Measurements from ENCODE around the gene LCN10. TPM values are rescaled to one million over a fixed set of nuclear protein-coding genes. Genes with fewer than 3 reads are reported as not detected.

The LCN10 gene
- total and polyA plus RNA-seq, 9 of the 15 experiments (the other 6 are each of a cell fraction or from before 2014, with no cell fraction given), result 0.10 to 0.21 (median 0.14) TPM; not detected in 6

GRCh38 chr9:136724772-136725171 is 18.0 kb downstream of the LCN10 start:
- in situ Hi-C loops (cut with MboI), result no loop called here
- Histone ChIP-seq H3K27me3 (ENCODE audit: control insufficient read depth in 2 of 2, insufficient read depth in 2 of 2, low read length in 2 of 2) (no peaks in the 10 kb centered on the region), H3K36me3 (ENCODE audit: control insufficient read depth, insufficient read depth, low read length) (peaks cover 67% of the 10 kb centered on the region), H3K9me3 (replicated peaks; ENCODE audit: control insufficient read depth, insufficient read depth, low read depth, low read length) (no peaks in the 10 kb centered on the region), H3K4me3 (no peak overlapping the region), H3K4me2 (ENCODE audit: insufficient read depth, low read length) (no peak overlapping the region), H3K9me1 (ENCODE audit: control insufficient read depth, insufficient read depth, low read length) (peaks cover 2% of the 10 kb centered on the region), H2AFZ (ENCODE audit: low read depth, low read length) (no peak overlapping the region), H4K20me1 (replicated peaks; ENCODE audit: control insufficient read depth, insufficient read depth, low read length) (peaks cover 53% of the 10 kb centered on the region), H3K79me2 (ENCODE audit: control insufficient read depth, insufficient read depth, low read length) (peaks cover 63% of the 10 kb centered on the region), H3K27ac (ENCODE audit: extremely low read depth, low read depth, low read length) (no peak overlapping the region), H3K4me1 (replicated peaks in 1 of 2; ENCODE audit: control insufficient read depth in 2 of 2, insufficient read depth in 2 of 2, low read length in 2 of 2) (peaks cover 21 to 87% of the 10 kb centered on the region in 2 experiments; a peak in 4 of 5 replicates), H3K9ac (ENCODE audit: insufficient read depth in 1 of 2, low read depth in 2 of 2, low read length in 2 of 2) (peak overlapping the region in 1 of 2 experiments; percentile 80; a peak in 2 of 4 replicates)
- ChIA-PET CTCF (ENCODE audit: low intra/inter-chr PET ratio) (no interaction called here), POLR2A (interaction anchor here (1.2 to 5.3 kb wide), 2 partner anchors 9 to 12 kb away, joined by 6 to 44 read pairs; partner anchors contain the start of gene DIPK1B)
- intact Hi-C loops (cut with micrococcal nuclease), result no loop called here
- TF ChIP-seq POLR2G (IDR thresholded peaks at IDR 0.05; ENCODE audit: low read depth, low read length) (peak; percentile 46), ARHGAP35 (IDR thresholded peaks at IDR 0.05; ENCODE audit: partially characterized antibody) (no peak), RBFOX2 (IDR thresholded peaks at IDR 0.05; ENCODE audit: low read depth, low read length) (peak; percentile 47)
- no peak for DNase-seq (ENCODE audit: extremely low read depth in 1 of 4, low spot score in 3 of 4)
- WGBS (ENCODE audit: insufficient coverage, low coverage, missing lambda C conversion rate), result 94% methylated on average over 5 of the region's 7 CpGs
- ATAC-seq, result no peak
- no TSS peak for BruUV-seq (replicated peaks)
- no peak for FAIRE-seq

DNA sequence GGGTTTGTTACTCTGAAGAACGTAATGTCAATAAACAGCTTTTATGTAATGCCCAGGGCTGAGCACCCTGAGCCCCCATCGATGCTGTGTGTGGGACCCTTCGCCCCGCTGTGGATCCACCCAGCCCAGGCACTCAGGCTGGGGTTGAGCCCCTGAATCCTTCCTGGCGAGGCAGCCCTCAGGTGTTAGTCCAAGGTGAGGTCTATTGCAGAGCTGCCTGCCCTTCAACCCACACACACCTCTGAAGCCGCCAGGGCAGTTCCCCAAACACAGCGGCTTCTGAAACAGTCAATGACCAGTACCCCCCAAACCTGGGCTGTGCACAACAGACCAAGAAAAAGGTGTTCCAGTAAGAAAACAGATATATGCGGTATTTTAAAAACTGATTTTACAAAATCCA is 18.8 kb downstream of the LCN10 start:
- peak; percentile 19 for FAIRE-seq
- H3K9me1 ChIP-seq (ENCODE audit: control insufficient read depth, insufficient read depth, low read length), result no peaks in the 10 kb centered on the region
- no peaks in the 10 kb centered on the region for H3K27me3 ChIP-seq (ENCODE audit: control insufficient read depth in 2 of 2, insufficient read depth in 2 of 2, low read length in 2 of 2)
- H2AFZ ChIP-seq (ENCODE audit: low read depth, low read length), result no peak overlapping the region
- 98% methylated on average over 8 of the region's 8 CpGs for WGBS (ENCODE audit: insufficient coverage, low coverage, missing lambda C conversion rate)
- H3K4me2 ChIP-seq (ENCODE audit: insufficient read depth, low read length), result no peak overlapping the region
- H3K4me1 ChIP-seq (replicated peaks in 1 of 2; ENCODE audit: control insufficient read depth in 2 of 2, insufficient read depth in 2 of 2, low read length in 2 of 2), result peaks cover 15 to 87% of the 10 kb centered on the region in 2 experiments; a peak in 4 of 5 replicates
- in situ Hi-C loops (cut with MboI), result no loop called here
- intact Hi-C loops (cut with micrococcal nuclease), result no loop called here
- no peaks in the 10 kb centered on the region for H3K9me3 ChIP-seq (replicated peaks; ENCODE audit: control insufficient read depth, insufficient read depth, low read depth, low read length)
- ATAC-seq, result no peak
- peaks cover 53% of the 10 kb centered on the region for H4K20me1 ChIP-seq (replicated peaks; ENCODE audit: control insufficient read depth, insufficient read depth, low read length)
- H3K4me3 ChIP-seq, result no peak overlapping the region
- H3K9ac ChIP-seq (ENCODE audit: insufficient read depth in 1 of 2, low read depth in 2 of 2, low read length in 2 of 2), result 0 out of 4 replicates have a peak overlapping the region, but pooled peaks of 1 of the 2 experiments have one; percentile 41
- CTCF ChIA-PET (ENCODE audit: low intra/inter-chr PET ratio), result no interaction called here
- POLR2A ChIA-PET, result interaction anchor here (0.6 to 1.5 kb wide), 5 partner anchors 9 to 631 kb away, joined by 3 to 5 read pairs (median 4); partner anchors contain the start of gene DIPK1B
- BruUV-seq (replicated peaks), result no TSS peak
- H3K27ac ChIP-seq (ENCODE audit: extremely low read depth, low read depth, low read length), result no peak overlapping the region; the same call in 2 of the 3 replicates
- H3K79me2 ChIP-seq (ENCODE audit: control insufficient read depth, insufficient read depth, low read length), result peaks cover 55% of the 10 kb centered on the region
- no peak for DNase-seq (ENCODE audit: extremely low read depth in 1 of 4, low spot score in 3 of 4)
- H3K36me3 ChIP-seq (ENCODE audit: control insufficient read depth, insufficient read depth, low read length), result peaks cover 66% of the 10 kb centered on the region
- TF ChIP-seq BRCA1 (IDR thresholded peaks at IDR 0.05), result no peak
- no peak for TF ChIP-seq BRCA1 (CRISPR knock-in tag; IDR thresholded peaks at IDR 0.05)
- TF ChIP-seq FOXK1 (CRISPR knock-in tag; IDR thresholded peaks at IDR 0.05; ENCODE audit: borderline replicate concordance), result no peak
- TF ChIP-seq ID3 (CRISPR knock-in tag; IDR thresholded peaks at IDR 0.05), result no peak
- no peak for TF ChIP-seq ID3 (tag; IDR thresholded peaks at IDR 0.05)
- no peak for TF ChIP-seq THAP7 (CRISPR knock-in tag; IDR thresholded peaks at IDR 0.05)
- no peak for TF ChIP-seq MYC (IDR thresholded peaks at IDR 0.05; ENCODE audit: low read depth, low read length)
- TF ChIP-seq MYC (CRISPR knock-in tag; IDR thresholded peaks at IDR 0.05; ENCODE audit: borderline replicate concordance, low read depth), result no peak
- no peak for TF ChIP-seq ETV5 (CRISPR knock-in tag; IDR thresholded peaks at IDR 0.05; ENCODE audit: low read depth)
- TF ChIP-seq POLR2A (conservative IDR thresholded peaks at IDR 0.05), result peak; percentile 21; the same call in 1 of the 2 replicates
- TF ChIP-seq, protein P1, sequence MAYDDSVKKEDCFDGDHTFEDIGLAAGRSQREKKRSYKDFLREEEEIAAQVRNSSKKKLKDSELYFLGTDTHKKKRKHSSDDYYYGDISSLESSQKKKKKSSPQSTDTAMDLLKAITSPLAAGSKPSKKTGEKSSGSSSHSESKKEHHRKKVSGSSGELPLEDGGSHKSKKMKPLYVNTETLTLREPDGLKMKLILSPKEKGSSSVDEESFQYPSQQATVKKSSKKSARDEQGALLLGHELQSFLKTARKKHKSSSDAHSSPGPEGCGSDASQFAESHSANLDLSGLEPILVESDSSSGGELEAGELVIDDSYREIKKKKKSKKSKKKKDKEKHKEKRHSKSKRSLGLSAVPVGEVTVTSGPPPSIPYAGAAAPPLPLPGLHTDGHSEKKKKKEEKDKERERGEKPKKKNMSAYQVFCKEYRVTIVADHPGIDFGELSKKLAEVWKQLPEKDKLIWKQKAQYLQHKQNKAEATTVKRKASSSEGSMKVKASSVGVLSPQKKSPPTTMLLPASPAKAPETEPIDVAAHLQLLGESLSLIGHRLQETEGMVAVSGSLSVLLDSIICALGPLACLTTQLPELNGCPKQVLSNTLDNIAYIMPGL (CRISPR knock-in tag; IDR thresholded peaks at IDR 0.05), result no peak
